PC-9 (cell line): ENCODE results near the gene DPP10.
"Not testable (repeated sequence)": the region's sequence is repeated elsewhere in the genome, so short reads cannot be mapped to it uniquely, and the experiment has no call there.

Experiments
- EZH2 ChIP-seq: fragments of 200-600 bp; sonication (generic); IDR thresholded peaks from 2 replicates; pipeline ENCODE4 v1.8.0; 2017; ENCODE audit warnings: antibody characterized with exemption, low read depth
- TF ChIP-seq, protein P1 (sequence below): fragments of 200-600 bp; sonication (generic); conservative IDR thresholded peaks from 2 replicates; pipeline ENCODE4 v1.6.1; 2017; ENCODE audit warnings: mixed run types, antibody characterized with exemption, mild to moderate bottlenecking, moderate library complexity

DNA sequence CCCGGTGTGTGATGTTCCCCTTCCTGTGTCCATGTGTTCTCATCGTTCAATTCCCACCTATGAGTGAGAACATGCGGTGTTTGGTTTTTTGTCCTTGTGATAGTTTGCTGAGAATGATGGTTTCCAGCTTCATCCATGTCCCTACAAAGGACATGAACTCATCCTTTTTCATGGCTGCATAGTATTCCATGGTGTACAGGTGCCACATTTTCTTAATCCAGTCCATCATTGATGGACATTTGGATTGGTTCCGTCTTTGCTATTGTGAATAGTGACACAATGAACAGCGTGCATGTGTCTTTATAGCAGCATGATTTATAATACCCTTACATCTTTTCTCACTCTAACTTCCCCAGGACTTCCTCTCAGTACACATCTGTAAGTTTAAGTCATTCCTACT lies 35.1 kb upstream of the DPP10 start:
- TF ChIP-seq, protein P1, sequence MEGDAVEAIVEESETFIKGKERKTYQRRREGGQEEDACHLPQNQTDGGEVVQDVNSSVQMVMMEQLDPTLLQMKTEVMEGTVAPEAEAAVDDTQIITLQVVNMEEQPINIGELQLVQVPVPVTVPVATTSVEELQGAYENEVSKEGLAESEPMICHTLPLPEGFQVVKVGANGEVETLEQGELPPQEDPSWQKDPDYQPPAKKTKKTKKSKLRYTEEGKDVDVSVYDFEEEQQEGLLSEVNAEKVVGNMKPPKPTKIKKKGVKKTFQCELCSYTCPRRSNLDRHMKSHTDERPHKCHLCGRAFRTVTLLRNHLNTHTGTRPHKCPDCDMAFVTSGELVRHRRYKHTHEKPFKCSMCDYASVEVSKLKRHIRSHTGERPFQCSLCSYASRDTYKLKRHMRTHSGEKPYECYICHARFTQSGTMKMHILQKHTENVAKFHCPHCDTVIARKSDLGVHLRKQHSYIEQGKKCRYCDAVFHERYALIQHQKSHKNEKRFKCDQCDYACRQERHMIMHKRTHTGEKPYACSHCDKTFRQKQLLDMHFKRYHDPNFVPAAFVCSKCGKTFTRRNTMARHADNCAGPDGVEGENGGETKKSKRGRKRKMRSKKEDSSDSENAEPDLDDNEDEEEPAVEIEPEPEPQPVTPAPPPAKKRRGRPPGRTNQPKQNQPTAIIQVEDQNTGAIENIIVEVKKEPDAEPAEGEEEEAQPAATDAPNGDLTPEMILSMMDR: not testable (repeated sequence)
- not testable (repeated sequence) for TF ChIP-seq EZH2
